Panc1 (cell line): ENCODE results near the gene CPN1. TPM values are rescaled to one million over a fixed set of nuclear protein-coding genes. Genes with fewer than 3 reads are reported as not detected.

ENCODE experiments used
- ATAC-seq: fragments of 200-7000 bp; cut with Tn5 transposase; 2 replicates; pipeline ENCODE4 v1.9.1; 2020; ENCODE audit warnings: mild to moderate bottlenecking, moderate library complexity
- BruUV-seq: library from RNA; stranded (reverse); fragments of 400-500 nt; replicated peaks from 2 replicates; lab custom pipeline; 2021; lab: Mats Ljungman, UMichigan
- CTCF ChIA-PET: fragments of 300-600 bp; sonication (Branson Sonifier 250); formaldehyde crosslinking; loops from one replicate; lab custom pipeline; 2022; ENCODE audit warnings: antibody characterized with exemption; lab: Charles Lee
- POLR2A ChIA-PET: fragments of 300-600 bp; sonication (Branson Sonifier 250); formaldehyde crosslinking; loops from one replicate; lab custom pipeline; 2022; ENCODE audit warnings: antibody characterized with exemption; lab: Charles Lee
- DNase-seq: peaks from one replicate; pipeline ENCODE4 v3.0.0-alpha.2; 2010; ENCODE audit warnings: low read depth, low spot score
- H3K27ac ChIP-seq: 2 replicates; pipeline ENCODE4 v1.5.1; 2011; ENCODE audit warnings: mild to moderate bottlenecking, low read length, inconsistent platforms
- H3K27me3 ChIP-seq: fragments of 200-500 bp; sonication (Bioruptor generic); 2 replicates; pipeline ENCODE4 v1.6.0; 2014; ENCODE audit warnings: low read length, inconsistent platforms; ENCODE audit not compliant: control insufficient read depth, insufficient read depth
- H3K36me3 ChIP-seq: fragments of 200-500 bp; sonication (Bioruptor generic); 2 replicates; pipeline ENCODE4 v1.5.1; 2014; ENCODE audit warnings: inconsistent platforms, mild to moderate bottlenecking, low read length, moderate library complexity; ENCODE audit not compliant: control insufficient read depth, insufficient read depth
- H3K4me1 ChIP-seq: 2 replicates; pipeline ENCODE4 v1.5.1; 2011; ENCODE audit warnings: inconsistent platforms, mild to moderate bottlenecking, low read length, moderate library complexity; ENCODE audit not compliant: control insufficient read depth, insufficient read depth
- H3K4me3 ChIP-seq, 2 experiments: 2 replicates each; pipeline ENCODE4 v1.5.1; 2011 to 2012; ENCODE audit warnings: low read depth in 2 of 2, low read length in 2 of 2, mild to moderate bottlenecking in 2 of 2, inconsistent platforms in 1 of 2, moderate library complexity in 1 of 2
- H3K9me3 ChIP-seq: fragments of 200-500 bp; sonication (Bioruptor generic); 2 replicates; pipeline ENCODE4 v1.5.1; 2014; ENCODE audit warnings: low read depth, mild to moderate bottlenecking, inconsistent platforms, low read length, moderate library complexity; ENCODE audit not compliant: control insufficient read depth, insufficient read depth
- POLR2AphosphoS5 ChIP-seq: IDR thresholded peaks from 2 replicates; pipeline ENCODE4 v1.6.1; 2012; ENCODE audit warnings: mild to moderate bottlenecking, low read depth, low read length, moderate library complexity
- SIN3A ChIP-seq: IDR thresholded peaks from 2 replicates; pipeline ENCODE4 v1.6.1; 2012; ENCODE audit warnings: low read depth, mild to moderate bottlenecking, low read length, moderate library complexity, borderline replicate concordance; ENCODE audit not compliant: insufficient read depth
- TCF7L2 ChIP-seq: IDR thresholded peaks from 2 replicates; pipeline ENCODE4 v1.6.1; 2011; ENCODE audit warnings: mild to moderate bottlenecking, low read depth, low read length, inconsistent platforms
- in situ Hi-C: cut with HindIII; loops from 2 replicates; pipeline ENCODE4 v1.10.0; 2016; ENCODE audit warnings: low sequenced_read_pairs, low pct_unique_long_range_greater_than_20kb
- intact Hi-C: fragments of 100-400 bp; cut with micrococcal nuclease; formaldehyde crosslinking; loops from one replicate; pipeline ENCODE4 v1.10.0; 2022; ENCODE audit not compliant: unreplicated experiment
- total RNA-seq: library from RNA; stranded (reverse); gene quantifications from one replicate; pipeline ENCODE4 v1.2.1, GENCODE V29; 2021; ENCODE audit not compliant: unreplicated experiment
- TF ChIP-seq, protein P1 (sequence below): fragments of 450-650 bp; IDR thresholded peaks from 2 replicates; pipeline ENCODE4 v1.5.1; 2017; ENCODE audit warnings: mild to moderate bottlenecking
- TF ChIP-seq, protein P2 (sequence below), 2 experiments: IDR thresholded peaks; 2 replicates each; pipeline ENCODE4 v1.6.1; 2011 to 2012; ENCODE audit warnings: low read depth in 2 of 2, control low read depth in 1 of 2, low read length in 1 of 2, mild to moderate bottlenecking in 1 of 2, moderate library complexity in 1 of 2; ENCODE audit not compliant: insufficient read depth in 1 of 2

Gene CPN1
- total RNA-seq, 1 experiment from 2014 or later: not detected

DNA sequence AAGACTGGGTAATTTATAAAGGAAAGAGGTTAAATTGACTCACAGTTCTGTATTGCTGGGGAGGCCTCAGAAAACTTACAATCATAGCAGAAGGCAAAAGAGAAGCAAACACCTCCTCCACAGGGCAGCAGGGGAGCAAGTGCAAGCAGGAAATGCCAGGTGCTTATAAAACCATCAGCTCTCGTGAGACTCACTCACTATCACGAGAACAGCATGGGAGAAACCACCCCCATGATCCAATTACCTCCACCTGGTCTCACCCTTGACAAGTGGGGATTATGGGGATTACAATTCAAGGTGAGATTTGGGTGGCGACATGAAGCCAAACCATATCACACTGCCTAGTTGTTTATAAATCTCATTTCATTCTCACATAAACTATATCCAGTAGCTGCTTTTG, 28.0 kb upstream of the CPN1 start:
- Histone ChIP-seq H3K4me1 (no peaks in the 10 kb centered on the region), H3K4me3 (no peak overlapping the region), H3K27me3 (no peaks in the 10 kb centered on the region), H3K36me3 (no peaks in the 10 kb centered on the region), H3K27ac (no peak overlapping the region), H3K9me3 (0 out of 2 replicates have a peak, but pooled peaks cover 1% of the 10 kb centered on the region)
- no TSS peak for BruUV-seq
- ATAC-seq (no peak), DNase-seq (no peak)
- in situ Hi-C loops (no loop called here), intact Hi-C loops (loop anchor here (10.0 kb wide), 1 partner anchor 255 kb away; no protein-coding TSS in a partner anchor)
- ChIA-PET POLR2A (interaction anchor here (0.6 kb wide), 1 partner anchor 250 kb away, joined by 6 read pairs; no protein-coding TSS in a partner anchor), CTCF (no interaction called here)
- TF ChIP-seq, protein P1, sequence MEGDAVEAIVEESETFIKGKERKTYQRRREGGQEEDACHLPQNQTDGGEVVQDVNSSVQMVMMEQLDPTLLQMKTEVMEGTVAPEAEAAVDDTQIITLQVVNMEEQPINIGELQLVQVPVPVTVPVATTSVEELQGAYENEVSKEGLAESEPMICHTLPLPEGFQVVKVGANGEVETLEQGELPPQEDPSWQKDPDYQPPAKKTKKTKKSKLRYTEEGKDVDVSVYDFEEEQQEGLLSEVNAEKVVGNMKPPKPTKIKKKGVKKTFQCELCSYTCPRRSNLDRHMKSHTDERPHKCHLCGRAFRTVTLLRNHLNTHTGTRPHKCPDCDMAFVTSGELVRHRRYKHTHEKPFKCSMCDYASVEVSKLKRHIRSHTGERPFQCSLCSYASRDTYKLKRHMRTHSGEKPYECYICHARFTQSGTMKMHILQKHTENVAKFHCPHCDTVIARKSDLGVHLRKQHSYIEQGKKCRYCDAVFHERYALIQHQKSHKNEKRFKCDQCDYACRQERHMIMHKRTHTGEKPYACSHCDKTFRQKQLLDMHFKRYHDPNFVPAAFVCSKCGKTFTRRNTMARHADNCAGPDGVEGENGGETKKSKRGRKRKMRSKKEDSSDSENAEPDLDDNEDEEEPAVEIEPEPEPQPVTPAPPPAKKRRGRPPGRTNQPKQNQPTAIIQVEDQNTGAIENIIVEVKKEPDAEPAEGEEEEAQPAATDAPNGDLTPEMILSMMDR: no peak
- TF ChIP-seq POLR2AphosphoS5 (no peak), TCF7L2 (no peak), SIN3A (no peak)
- TF ChIP-seq, protein P2, sequence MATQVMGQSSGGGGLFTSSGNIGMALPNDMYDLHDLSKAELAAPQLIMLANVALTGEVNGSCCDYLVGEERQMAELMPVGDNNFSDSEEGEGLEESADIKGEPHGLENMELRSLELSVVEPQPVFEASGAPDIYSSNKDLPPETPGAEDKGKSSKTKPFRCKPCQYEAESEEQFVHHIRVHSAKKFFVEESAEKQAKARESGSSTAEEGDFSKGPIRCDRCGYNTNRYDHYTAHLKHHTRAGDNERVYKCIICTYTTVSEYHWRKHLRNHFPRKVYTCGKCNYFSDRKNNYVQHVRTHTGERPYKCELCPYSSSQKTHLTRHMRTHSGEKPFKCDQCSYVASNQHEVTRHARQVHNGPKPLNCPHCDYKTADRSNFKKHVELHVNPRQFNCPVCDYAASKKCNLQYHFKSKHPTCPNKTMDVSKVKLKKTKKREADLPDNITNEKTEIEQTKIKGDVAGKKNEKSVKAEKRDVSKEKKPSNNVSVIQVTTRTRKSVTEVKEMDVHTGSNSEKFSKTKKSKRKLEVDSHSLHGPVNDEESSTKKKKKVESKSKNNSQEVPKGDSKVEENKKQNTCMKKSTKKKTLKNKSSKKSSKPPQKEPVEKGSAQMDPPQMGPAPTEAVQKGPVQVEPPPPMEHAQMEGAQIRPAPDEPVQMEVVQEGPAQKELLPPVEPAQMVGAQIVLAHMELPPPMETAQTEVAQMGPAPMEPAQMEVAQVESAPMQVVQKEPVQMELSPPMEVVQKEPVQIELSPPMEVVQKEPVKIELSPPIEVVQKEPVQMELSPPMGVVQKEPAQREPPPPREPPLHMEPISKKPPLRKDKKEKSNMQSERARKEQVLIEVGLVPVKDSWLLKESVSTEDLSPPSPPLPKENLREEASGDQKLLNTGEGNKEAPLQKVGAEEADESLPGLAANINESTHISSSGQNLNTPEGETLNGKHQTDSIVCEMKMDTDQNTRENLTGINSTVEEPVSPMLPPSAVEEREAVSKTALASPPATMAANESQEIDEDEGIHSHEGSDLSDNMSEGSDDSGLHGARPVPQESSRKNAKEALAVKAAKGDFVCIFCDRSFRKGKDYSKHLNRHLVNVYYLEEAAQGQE (IDR thresholded peaks at IDR 0.05; ENCODE audit: insufficient read depth in 1 of 2, low read depth in 2 of 2, low read length in 1 of 2): no peak

GRCh38 chr10:100106865-100107264, 25.2 kb upstream of the CPN1 start:
- in situ Hi-C loops: no loop called here
- TF ChIP-seq, protein P2 (IDR thresholded peaks at IDR 0.05; ENCODE audit: insufficient read depth in 1 of 2, low read depth in 2 of 2, low read length in 1 of 2): no peak
- TF ChIP-seq, protein P1: no peak
- TF ChIP-seq POLR2AphosphoS5: no peak
- intact Hi-C loops: loop anchor here (10.0 kb wide), 1 partner anchor 252 kb away; no protein-coding TSS in a partner anchor
- POLR2A ChIA-PET: no interaction called here
- no peaks in the 10 kb centered on the region for H3K36me3 ChIP-seq
- H3K4me3 ChIP-seq: no peak overlapping the region
- H3K27ac ChIP-seq: no peak overlapping the region
- no TSS peak for BruUV-seq
- ATAC-seq (no peak), DNase-seq (no peak)
- 0 out of 2 replicates have a peak, but pooled peaks cover 3% of the 10 kb centered on the region for H3K9me3 ChIP-seq
- no peaks in the 10 kb centered on the region for H3K27me3 ChIP-seq
- CTCF ChIA-PET: interaction anchor here (0.6 kb wide), 1 partner anchor 15 kb away, joined by 13 read pairs; no protein-coding TSS in a partner anchor
- H3K4me1 ChIP-seq: no peaks in the 10 kb centered on the region
